HCEC 1CT (cell line): ENCODE measurements around the gene ADGRG3.
"Not testable (repeated sequence)": the region's sequence is repeated elsewhere in the genome, so short reads cannot be mapped to it uniquely, and the experiment has no call there.

Experiments used
- DNase-seq: peaks from one replicate; pipeline ENCODE4 v3.0.0-alpha.2; 2017

The ADGRG3 gene

DNA sequence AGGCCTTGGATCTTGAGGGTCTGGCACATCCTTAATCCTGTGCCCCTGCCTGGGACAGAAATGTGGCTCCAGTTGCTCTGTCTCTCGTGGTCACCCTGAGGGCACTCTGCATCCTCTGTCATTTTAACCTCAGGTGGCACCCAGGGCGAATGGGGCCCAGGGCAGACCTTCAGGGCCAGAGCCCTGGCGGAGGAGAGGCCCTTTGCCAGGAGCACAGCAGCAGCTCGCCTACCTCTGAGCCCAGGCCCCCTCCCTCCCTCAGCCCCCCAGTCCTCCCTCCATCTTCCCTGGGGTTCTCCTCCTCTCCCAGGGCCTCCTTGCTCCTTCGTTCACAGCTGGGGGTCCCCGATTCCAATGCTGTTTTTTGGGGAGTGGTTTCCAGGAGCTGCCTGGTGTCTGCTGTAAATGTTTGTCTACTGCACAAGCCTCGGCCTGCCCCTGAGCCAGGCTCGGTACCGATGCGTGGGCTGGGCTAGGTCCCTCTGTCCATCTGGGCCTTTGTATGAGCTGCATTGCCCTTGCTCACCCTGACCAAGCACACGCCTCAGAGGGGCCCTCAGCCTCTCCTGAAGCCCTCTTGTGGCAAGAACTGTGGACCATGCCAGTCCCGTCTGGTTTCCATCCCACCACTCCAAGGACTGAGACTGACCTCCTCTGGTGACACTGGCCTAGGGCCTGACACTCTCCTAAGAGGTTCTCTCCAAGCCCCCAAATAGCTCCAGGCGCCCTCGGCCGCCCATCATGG lies 4.0 kb upstream of the ADGRG3 start:
- DNase-seq = no peak

DNA sequence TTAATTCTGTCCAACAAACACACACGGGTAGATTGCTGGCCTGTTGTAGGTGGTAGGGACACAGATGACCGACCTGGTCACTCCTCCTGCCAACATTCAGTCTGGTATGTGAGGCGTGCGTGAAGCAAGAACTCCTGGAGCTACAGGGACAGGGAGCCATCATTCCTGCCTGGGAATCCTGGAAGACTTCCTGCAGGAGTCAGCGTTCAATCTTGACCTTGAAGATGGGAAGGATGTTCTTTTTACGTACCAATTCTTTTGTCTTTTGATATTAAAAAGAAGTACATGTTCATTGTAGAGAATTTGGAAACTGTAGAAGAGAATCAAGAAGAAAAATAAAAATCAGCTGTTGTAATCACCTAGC lies 3.5 kb upstream of the ADGRG3 start:
- no peak for DNase-seq

DNA sequence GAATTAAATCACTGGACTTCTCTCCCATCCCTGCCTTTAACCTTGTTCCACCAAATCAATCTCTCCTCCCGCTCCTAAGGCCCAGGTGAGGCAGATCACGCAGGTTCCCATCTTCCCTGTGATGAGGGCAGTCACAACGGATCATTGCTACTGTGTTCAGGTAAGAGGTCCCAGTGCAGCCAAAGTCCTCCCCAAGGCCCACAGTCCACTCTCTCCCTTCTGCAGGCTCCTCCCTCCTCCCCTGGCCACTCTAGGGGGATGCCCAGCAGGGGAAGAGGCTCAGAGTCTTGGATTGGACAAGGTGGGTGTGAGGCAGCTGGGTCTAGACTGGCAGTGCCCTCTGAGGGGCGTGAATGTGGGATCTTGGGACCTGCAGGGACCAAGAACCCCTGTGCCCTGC lies 2.6 kb upstream of the ADGRG3 start:
- no peak for DNase-seq

DNA sequence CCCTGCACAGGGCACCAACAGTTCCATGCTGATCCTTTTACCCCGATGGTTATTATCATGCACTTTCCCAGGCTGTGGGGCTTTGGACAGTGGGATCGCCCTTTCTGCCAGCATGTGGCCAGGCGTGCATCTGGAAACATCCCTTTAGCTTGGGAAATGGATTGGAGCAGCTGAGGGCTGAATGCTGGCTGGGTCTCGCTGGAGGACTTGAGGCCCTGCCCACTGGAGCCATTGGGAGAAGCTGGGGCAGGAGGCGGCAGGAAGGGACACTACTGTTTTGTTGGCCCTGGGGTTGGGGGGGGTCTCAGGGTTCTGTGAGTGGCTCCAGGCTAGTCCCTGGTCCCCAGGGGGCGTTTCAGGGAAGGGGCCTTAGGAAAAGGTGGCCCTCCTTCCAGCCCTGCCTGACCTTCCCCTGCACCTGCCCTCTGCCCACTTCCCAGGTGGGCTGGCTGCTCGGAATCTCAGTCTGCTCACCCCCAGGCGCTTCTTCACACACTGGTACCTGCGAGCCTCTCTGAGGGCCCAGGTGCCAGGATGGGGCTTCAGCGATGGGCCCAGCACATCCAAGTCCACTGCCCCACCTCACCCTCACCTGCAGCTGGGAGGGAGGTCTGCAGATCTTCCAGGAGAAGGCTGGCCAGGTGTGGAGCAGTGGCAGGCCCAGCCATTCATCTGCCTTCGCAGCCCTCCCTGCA lies 1.6 kb upstream of the ADGRG3 start:
- no peak for DNase-seq

DNA sequence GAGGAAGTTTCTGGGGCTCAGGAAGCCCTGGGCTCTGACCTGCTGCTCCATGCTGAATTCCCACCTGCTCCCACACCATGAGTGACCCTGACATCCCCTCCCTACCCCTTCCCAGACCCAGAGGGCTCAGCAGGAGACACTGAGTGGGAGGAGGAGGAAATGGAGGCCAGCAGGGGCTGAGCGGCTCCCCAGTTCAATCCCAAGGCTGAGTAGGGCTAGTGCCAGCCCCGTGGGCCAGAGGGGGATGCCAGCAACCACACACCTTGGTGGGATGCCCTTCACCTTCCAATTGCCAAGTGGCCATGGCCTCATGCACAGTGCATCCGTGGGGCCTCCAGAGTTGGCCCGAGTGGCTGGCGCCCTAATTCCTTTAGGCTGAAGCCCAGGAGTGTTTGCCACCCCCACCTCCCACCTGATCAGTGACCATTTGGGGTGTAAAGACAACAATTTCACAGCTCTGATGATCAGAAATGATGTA lies 1.0 kb upstream of the ADGRG3 start:
- DNase-seq = no peak

DNA sequence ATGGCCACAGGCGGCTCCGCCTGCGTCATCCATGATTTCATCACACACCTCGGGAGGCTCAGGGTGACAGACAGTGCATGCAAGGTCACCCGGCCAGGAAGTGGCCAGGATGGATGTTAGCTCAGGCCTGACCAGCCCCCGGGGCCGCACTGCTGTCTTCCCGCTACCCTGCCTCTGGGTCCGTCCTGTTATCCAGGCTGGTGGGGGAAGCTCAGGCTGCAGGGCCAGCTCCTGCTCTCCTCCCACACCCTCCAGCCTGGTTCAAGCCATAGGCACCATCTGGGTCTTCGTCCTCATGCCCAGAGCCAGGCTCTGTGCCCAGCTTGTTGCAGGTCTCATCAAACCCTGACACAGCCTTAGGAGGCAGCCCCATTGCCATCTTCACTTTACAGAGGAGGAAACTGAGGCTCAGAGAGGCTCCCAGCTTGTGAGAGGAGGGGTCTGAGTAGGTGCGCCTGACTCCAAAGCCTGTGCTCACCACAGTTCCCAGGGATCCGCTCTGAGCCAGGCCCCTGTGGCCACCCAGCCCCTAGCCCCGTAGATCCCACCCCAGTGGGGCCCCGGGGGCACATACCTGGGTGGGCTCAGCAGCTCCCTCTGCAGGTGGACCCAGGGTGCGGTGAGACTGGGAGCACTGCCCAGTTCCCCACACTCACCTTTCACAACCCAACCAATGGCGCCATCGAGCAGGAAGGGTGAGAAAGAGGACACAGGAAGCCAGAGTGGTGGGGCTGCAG lies 412 bp upstream of the ADGRG3 start:
- DNase-seq = peak; percentile 6

DNA sequence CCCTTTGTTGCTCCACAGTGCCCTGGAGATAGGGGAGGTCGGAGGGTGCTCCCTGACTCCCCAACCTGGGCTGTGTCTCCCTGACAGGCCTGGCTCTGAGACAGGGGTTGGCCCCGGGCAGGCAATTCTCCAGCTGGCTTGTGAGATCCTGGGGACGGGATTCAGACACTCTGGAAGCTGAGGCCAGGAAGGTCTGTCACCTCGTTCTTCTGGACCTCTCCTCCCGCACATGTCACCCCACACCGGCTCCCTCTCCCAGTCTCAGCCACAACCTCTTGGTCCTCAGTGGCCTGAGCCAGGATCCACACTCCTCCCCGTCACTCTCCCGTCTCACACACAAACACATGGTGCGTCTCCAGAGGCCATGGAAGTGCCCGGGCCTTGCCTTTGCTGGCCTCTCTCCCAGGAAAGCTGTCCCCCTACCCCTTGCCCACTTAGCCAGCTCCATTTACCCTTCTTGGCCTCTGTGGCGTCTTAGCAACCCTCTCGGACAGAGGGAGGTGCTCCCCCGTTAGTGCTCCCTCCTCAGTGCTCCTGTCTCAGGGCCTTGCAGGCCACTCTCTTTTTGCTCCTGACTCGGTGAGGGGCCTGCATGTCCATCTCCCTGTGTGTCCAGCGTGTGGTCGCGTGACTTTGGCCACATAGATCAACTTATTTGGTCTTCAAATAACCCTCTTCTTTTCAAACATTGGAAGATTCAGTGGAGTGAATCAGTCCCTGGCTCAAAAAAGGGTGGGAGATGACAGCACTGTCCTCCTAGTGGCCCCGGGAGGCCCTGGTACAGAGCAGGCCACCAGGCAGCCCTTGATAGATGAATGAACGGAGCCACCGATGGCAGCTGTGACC lies 747 bp downstream of the ADGRG3 start:
- DNase-seq = no peak

DNA sequence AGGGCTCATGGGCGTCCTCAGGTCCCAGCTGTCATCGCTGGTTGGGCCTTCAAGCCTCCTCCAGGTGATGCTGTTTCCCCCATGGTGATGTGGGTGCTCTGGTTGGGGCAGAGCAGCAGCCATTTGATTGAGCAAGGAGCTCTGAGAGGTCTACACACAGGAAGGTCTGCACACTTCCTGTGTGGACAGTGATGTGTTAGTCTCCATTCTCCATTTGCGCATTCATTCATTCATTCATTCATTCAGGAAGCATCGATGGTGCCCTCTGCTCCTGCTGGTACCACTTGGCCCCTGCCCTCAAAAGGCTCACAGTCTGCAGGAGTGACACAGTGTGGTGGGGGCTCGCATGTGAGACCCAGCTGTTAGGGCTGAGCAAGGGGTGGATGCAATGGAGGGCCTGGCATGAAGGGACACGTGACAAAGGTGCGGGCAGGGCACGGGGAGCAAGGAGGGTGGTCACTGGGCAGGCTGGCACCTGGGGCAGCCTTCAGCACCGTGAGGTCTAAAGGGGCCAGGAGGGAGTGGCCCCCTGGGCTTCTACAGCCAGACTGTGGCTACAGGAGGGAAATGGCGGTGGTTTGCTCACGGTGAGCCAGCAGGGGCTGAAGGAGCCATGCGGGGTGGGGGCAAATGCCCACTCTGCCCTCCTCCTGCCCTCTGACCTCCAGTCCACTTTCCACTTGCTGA lies 1.5 kb downstream of the ADGRG3 start:
- no peak for DNase-seq

DNA sequence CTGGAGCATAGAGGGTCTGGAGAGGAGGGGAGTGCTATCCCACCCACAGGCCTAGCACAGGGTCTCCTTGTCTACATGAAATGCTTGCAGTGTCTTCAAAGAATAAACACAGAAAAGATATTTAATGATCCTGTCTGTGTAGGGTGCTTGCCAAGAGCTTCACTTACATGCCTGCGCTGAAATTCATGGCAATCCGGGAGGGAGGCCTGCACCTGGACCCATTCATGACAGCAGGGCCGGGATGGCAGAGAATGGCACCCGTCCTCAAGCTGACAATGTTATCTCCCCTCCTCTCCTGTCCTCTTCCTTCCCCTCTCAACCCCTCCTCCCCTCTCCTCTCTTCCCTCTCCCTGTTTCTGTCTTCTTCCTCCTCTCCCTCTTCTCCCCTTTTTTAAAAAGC lies 2.1 kb downstream of the ADGRG3 start:
- no peak for DNase-seq

DNA sequence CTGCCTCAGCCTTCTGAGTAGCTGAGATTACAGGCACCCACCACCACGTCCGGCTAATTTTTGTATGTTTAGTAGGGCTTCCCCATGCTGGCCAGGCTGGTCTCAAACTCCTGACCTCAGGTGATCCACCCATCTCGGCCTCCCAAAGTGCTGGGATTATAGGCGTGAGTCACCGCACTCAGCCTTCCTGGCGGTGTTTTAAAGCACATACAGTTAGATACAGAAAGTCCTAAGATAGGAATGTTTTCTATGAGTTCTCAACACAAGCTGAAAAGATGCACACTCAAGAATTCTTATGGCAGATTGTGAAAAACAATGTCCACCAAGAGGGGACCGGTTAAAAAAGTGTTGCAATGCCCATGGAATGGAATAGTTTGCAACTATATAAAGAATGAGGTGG lies 3.3 kb downstream of the ADGRG3 start:
- not testable (repeated sequence) for DNase-seq

DNA sequence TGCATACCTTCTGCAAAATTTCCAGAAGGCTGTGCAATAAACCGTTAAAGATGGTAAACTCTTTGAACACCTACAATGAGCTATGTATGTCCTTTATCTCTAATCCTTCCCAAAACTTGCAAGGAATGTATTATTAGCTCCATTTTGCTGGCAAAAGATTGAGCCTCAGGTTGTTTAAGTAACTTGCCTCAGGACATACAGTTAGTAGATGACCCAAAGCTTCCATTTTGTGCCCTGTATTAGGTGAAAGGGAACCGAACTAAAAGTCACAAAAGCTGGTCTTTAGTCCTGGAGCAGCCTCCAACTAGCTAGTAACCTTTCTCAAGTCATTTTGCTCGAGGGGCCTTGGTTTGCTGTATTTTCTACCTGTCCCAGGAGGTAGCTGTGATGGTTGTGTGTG lies 4.3 kb downstream of the ADGRG3 start:
- no peak for DNase-seq

DNA sequence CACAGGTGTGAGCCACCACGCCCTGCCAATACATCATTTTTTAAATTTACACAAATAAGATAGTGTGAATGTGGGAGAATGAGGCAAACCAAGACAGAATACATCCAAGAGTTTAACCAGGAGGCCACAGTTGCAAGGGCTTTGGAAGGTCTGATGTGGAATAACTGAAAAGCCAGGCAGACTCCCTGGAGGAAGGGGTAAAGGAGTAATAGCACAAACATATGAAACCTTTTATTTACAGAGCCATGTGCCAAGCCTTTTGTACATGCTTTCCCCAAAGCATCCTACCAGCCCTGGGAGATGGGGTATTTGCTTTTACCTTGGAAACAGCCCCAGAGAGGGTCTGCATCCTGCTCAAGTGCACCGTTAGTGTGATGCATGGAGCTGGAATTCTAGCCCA lies 4.7 kb downstream of the ADGRG3 start:
- DNase-seq = no peak

DNA sequence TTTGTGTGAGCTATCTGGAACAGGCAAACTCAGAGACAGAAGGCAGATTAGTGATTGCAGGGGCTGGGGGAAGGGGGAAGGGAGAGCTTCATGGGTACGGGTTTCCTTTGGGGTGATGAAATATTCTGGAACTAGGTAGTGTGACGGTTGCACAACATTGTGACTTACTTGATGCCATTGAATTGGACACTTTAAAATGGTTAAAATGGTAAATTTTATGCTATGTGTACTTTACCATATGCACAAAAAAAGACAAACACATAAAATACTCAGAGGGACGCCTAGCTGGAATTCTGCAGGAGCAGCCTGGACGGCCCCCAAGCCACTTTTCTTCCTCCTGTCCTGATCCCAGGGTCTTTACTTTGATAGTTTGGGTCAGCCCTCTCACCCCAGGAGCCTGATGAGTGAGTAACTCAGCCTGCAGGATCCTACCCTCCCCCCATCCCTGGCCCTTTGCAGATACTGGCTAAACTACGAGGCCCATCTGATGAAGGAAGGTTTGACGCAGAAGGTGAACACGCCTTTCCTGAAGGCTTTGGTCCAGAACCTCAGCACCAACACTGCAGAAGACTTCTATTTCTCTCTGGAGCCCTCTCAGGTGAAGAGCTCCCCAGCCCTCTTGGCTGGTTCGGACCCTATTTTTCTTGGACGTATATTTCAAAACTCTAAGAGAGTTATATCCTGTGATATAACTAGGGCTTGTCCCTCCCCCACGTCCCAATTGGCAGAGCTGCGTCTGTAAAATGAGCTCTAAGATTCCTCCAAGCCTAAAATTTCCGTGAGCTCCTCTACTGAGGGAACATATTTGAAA lies 7.8 kb downstream of the ADGRG3 start:
- DNase-seq = no peak

DNA sequence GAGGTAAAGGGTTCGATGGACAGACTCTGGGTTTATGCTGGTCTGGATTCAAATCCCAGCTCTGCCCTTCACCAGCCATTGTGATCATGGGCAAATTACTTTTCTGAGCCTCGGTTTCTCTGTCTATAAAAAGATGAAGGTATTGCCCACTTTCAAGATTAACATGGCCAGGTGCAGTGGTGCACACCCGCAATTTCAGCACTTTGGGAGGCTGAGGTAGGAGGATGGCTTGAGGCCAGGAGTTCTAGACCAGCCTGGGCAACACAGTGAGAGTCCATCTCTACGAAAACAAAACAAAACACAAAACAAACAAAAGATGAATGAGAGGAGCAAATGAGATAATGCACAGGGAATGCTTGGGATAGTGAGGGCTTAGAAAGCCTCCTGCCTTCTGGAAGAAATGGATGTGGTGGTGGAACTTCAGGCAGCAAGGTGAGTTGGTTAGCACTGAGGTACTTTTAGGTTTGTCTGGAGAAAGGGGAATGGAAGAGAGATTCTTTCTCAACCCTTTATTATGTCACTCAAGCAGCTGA lies 8.5 kb downstream of the ADGRG3 start:
- DNase-seq = no peak

DNA sequence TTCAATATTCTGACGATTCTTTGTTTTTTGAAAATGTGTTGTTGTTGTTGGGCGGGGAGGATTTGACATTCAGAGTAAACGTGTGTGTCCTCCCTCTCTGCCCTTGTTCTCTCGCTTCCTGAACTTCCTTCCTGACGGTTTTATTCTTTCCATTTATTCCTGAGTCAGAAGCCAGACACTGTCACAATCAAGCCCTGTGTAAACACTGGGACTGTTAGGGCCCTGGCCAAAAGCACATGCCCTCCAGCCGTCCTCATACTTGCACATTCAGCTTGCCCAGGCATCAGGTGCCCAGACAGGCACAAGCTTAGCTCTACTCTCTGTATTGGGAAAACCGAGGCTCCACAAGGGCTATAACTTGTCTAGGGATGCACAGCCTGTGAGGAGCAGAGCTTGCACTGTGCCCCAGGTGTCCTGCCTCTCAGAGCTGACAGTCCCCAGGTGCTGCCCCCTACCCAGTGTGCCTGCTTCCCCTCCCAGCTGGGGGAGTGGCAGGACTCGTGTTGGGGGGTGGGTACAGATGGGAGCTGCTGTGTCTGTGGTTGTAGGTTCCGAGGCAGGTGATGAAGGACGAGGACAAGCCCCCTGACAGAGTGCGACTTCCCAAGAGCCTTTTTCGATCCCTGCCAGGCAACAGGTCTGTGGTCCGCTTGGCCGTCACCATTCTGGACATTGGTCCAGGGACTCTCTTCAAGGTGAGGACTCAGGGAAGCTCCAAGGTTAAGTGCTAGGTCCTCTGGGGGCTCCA lies 9.7 kb downstream of the ADGRG3 start:
- no peak for DNase-seq

DNA sequence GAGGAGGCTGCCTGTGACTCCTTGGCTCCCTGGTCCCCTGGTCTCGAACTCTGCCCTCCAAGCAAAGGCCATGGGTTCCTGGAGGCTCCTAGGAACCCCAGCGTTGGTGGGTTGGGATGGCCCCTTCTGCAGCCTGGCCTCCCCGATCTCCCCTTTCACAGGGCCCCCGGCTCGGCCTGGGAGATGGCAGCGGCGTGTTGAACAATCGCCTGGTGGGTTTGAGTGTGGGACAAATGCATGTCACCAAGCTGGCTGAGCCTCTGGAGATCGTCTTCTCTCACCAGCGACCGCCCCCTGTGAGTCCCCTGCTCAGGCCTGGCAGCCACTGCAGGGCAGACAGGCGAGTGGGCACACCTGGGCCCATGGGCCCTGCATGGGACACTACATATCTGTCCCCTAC lies 10.9 kb downstream of the ADGRG3 start:
- DNase-seq = no peak

DNA sequence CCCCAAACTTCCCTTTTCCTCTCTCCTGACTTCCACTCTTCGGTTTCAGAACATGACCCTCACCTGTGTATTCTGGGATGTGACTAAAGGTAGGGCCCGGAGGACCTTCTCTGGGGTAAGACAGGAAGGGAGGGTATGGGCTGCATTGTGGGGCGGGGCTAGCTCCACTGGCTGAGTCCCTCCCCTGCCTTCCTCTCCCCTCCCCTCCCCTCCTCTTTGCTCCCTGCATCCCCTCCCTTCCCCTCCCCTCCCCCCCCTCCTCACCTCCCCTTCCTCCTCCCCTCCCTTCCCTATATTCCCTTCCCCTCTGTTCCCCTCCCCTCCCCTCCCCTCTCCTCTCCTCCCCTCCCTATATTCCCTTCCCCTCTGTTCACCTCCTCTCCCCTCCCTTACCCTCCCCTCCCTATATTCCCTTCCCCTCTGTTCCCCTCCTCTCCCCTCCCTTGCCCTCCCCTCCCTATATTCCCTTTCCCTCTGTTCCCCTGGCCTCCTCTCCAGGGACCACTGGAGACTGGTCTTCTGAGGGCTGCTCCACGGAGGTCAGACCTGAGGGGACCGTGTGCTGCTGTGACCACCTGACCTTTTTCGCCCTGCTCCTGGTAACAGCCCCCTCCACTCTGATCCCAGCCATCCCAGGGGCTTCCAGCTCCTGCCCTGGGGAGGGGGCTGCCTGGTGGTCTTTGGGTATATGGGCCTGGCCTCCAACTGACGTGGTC lies 11.8 kb downstream of the ADGRG3 start:
- no peak for DNase-seq

DNA sequence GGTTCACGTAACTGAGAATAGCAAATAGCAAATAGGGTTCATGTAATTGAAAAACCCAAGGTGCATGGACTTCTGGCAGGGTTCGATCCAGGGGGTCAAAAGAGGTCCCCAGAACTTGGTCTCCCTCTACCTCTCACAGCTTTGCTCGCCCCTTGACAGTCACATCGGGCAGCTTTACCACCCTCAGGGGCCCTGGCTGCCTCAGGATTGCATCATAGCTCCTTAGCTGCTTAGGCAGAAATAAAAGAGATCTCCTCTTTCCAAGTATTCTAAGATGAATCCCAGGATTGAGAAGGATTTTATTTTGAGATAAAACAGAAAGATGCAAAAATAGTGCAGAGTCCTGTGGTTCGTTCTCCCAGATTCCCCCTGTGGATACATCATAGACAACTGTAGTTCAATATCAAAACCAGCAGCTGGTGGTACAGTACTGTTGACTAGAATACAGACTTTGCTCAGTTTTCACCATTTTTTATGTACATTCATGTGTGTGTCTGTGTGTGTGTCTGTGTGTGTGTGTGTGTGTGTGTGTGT lies 12.8 kb downstream of the ADGRG3 start:
- DNase-seq = no peak

DNA sequence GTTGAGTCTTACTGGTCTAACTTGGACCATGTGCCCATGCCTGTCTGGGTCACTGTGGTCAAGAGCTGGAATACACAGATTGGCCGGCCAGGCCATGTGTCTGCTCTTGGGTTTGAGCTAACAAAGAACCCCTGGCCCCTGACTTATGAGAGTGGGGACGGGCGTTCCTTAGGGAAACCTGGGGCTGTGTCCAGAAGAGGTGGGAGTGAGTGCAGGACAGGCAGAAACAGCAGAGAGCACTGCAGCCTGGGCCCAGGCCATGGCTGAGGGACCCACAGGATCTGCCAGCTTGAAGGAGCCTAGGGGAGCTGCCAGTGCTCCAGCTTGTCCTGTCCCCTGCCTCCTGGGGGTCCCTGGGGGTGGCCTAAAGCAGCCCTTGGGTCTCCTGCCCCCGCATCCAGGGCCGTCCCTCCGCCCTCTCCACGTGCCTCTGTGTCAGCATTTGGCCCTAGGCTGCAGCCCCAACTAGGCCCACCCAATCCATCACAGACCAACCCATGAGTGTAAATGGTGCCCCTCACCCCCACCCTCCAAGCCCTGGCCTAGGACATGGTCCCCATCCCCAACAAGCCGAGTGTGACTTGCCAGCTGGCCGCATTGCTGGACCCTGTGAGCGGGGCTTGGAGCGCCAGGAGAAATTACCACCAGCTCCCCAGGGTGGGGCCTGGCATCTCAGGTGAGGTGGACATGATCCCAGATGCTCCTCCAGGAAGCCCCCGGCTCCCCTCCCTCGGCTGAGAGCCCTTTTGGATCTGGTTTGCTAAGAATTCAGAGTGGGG lies 14.0 kb downstream of the ADGRG3 start:
- DNase-seq = no peak
